ENCODE results near the gene LPCAT4.
"Not testable (repeated sequence)": the region's sequence is repeated elsewhere in the genome, so short reads cannot be mapped to it uniquely, and the experiment has no call there.

DNA sequence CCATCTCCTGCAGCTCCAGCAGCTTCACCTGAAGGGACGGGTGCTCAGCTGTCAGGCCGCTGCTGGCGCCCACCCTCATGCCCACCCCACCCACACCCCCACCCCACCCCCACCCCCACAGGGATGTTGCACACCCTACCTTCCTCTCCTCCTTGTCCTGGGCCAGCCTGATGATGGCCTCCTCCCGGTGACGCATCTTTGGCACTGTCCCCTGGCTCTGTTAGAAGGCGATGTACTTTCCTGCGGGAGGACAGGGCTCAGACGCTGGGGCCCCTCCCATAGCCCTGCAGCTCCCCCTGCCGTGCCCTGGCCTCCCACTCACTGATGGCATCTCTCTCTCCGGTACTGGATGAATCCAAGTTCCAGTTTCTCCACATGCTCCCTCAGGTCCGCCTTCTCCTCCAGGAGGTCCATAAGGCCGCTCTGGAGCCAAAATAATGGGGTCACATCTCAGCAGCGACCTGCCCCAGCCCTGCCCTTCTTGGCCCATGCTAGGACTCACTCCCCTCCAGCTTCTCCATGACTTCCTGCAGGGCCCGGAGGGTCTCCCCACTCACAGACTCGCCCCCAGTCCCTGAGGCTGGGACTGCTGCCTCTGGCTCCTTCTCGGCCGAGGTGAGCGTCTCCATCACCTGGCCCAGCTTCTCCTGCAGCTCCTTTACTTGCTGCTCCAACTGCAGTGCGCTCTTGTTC, 15.0 kb upstream of the LPCAT4 start:
- TF ChIP-seq, protein P1, sequence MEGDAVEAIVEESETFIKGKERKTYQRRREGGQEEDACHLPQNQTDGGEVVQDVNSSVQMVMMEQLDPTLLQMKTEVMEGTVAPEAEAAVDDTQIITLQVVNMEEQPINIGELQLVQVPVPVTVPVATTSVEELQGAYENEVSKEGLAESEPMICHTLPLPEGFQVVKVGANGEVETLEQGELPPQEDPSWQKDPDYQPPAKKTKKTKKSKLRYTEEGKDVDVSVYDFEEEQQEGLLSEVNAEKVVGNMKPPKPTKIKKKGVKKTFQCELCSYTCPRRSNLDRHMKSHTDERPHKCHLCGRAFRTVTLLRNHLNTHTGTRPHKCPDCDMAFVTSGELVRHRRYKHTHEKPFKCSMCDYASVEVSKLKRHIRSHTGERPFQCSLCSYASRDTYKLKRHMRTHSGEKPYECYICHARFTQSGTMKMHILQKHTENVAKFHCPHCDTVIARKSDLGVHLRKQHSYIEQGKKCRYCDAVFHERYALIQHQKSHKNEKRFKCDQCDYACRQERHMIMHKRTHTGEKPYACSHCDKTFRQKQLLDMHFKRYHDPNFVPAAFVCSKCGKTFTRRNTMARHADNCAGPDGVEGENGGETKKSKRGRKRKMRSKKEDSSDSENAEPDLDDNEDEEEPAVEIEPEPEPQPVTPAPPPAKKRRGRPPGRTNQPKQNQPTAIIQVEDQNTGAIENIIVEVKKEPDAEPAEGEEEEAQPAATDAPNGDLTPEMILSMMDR (IDR thresholded peaks at IDR 0.05 in 8 of 11, conservative IDR thresholded peaks at IDR 0.05 in 3 of 11), result not testable (repeated sequence)
- TF ChIP-seq POLR2AphosphoS5, POLR2A (IDR thresholded peaks at IDR 0.05): not testable (repeated sequence)
